GM21717 (cell line): ENCODE results near the gene FBXL16.

Experiments used
- ATAC-seq: cut with Tn5 transposase; IDR thresholded peaks from one replicate; pipeline ENCODE4 v1.9.1; 2021; ENCODE audit warnings: mild to moderate bottlenecking, moderate library complexity; ENCODE audit not compliant: unreplicated experiment

Gene FBXL16

DNA sequence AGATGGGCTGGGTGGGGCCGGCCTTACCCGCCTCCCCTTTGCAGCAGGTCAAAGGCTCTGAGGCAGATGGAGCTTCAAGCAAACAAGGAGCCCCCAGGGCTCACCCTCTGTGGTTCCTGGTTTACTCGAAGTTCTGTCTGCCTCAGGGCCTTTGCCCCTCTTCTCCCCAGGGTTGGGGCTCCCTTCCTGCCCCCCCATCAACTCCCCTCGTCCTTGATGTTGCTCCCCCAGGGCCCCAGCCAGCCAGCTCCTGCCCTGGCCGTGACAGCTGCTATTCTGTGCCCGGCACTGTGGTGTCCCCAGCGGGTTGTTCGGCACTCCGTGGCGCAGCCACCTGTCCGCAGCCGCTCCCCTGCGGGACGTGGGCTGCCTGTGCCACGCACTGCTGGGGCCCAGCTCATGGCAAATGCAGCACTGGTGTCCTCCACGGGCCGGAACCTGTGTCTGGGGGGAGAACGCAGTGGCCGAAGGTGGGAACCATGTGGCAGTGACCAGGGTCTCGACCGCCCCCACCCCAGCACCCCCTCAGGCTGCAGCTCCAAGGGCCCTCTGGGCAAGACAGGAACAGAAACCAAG lies 5.0 kb upstream of the FBXL16 start:
- no peak for ATAC-seq

DNA sequence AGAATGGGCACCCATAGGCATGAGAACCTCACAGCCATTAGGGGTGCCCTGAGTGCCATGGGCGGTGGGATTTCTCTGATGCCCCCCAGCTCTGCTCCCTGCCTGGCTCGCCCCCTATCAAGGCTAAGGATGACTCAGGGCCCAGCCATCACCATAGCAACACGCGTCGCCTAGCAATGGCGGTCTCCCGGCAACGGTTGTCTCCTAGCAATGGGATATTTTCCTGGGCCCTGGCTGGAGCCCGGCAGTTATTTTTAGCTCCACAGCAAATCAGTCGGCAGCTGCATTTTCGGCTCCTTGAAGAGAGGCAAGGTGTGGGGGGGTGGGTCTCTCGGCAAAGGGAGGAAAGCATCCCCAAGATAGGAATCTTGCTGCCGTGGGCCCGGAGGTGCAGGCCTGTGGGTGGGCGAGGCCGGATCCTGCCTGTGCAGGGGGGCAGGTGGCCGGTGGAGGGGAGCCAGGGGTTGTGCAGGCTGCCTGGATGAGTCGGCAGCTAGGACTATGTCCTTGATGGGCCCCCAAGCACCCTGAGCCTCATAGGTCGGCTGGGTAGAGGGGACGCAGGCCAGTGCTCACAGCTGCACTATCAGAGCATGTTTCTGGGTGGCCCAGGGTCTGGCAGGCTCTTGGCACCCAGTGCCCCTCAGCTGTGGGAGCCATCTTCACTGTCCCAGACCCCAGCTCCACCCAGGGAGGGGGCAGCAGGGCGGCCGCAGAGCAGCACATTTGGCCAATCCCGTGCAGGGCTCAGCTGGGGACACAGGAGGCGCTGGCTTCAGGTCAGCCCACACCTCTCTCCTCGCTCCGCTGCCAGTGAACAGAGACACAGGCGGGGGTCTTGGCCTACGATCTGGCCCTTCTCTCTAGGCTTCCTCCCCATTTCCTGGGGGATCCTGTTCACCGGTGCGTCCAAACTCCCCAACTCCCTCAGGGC lies 4.2 kb upstream of the FBXL16 start:
- no peak for ATAC-seq

DNA sequence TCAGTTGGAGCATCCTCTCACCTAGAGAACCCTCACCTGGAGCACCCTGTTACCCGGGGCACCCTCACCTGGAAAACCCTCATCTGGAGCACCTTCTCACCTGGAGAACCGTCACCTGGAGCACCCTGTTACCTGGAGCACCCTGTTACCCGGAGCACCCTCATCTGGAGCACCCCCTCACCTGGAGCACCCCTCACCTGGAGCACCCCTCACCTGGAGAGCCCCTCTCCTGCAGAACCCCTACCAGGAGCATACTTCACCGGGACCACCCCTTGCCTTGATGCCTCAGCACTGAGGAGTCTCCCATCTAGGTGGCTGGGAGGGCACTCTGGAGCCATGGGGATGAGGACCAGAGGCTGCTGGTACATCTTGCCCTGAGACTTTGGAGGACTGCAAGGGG lies 3.4 kb upstream of the FBXL16 start:
- no peak for ATAC-seq

DNA sequence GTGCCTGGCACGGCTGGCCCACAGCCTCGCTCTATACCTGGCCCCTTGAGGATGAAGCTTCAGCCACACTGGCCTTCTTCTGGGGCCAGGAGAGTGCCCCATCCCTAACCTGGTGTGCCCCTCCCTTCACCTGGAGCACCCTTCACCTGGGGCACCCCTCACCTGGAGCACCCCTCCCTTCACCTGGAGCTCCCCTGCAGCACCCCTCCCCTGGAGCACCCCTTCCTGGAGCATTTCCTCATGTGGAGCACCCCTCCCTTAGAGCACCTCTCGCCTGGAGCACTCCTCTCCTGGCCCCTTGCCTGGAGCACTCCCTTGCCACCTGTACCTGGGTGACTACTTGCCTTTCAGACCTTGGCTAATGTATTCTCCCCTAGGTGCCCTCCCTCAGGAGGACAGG lies 2.4 kb upstream of the FBXL16 start:
- no peak for ATAC-seq

GRCh38 chr16:707062-707538 lies 1.5 kb upstream of the FBXL16 start:
- no peak for ATAC-seq

GRCh38 chr16:706189-707061 lies 824 bp upstream of the FBXL16 start:
- ATAC-seq: no peak

GRCh38 chr16:704552-705380 lies 835 bp downstream of the FBXL16 start:
- ATAC-seq: no peak

GRCh38 chr16:704047-704446 lies 1.6 kb downstream of the FBXL16 start:
- ATAC-seq: no peak

- no peak for ATAC-seq
Measured at GRCh38 chr16:703406-703805, 2.2 kb downstream of the FBXL16 start.

GRCh38 chr16:702341-702740 lies 3.3 kb downstream of the FBXL16 start:
- ATAC-seq: no peak

- ATAC-seq: no peak
Measured at GRCh38 chr16:700684-701584, 4.7 kb downstream of the FBXL16 start.

- ATAC-seq: no peak
Measured at GRCh38 chr16:698911-699671, 6.5 kb downstream of the FBXL16 start.

GRCh38 chr16:695355-696089 lies 10.1 kb downstream of the FBXL16 start:
- no peak for ATAC-seq

DNA sequence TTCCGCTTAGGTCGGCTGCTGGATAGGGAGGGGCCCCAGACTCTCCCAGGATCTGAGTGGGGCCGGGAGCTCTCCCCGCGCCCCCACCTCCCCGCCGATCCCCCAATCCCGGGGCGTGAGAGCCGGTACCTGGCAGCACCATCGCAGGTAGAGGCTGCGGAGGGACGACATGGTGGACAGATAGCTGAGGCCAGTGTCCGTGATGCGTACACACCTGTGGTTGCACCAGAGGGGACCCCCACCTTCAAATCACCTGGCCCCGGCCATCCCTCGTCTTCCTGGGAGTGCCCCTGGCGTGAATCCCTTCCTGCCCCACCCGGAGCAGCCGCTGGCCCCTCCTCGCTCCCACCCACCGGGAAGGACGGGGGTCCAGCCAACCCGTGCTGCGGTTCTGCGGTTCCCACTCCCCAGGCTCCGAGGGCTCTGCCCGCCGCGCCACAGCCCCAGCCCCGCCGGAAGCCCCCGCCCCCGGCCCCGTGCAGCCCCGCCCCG lies 10.7 kb downstream of the FBXL16 start:
- ATAC-seq: no peak

DNA sequence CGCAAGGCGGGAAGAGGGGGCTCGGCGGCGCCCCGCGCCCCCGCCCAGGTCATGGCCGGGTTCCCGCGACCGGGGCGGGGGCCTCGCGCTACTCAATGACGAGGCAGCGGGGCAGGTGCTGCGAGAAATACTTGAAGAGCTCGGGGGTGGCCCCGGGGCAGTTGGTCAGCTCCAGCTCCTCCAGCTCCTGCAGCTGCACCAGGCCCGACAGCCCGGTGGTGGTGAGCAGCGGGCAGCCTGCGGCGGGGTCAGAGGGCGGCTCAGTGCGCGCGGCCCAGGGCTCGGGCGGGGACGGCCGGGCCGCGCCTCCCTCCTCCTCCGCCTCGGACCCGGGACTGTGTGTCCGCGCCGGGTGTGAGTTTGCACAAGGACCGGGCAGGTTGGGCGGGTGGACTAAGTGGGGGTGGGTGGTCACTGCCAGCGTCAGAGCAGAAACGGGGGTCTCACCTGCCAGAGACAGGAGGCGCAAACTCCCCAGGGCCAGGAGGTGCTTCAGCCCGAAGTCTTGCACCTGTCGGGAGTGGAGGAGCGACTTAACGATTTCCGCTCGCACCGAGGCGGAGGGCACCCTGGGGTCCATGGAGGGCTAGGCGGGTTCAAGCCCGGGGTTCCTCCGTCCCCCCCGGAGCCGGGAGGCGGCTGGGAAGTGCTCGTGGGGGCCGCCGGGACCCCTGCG lies 11.3 kb downstream of the FBXL16 start:
- no peak for ATAC-seq

GRCh38 chr16:693766-694165 lies 11.8 kb downstream of the FBXL16 start:
- ATAC-seq: no peak

- no peak for ATAC-seq
Measured at GRCh38 chr16:693364-693763, 12.2 kb downstream of the FBXL16 start.
